Sigmoid colon (tissue), 4 donors: Measurements from ENCODE around the gene UBL7.

Experiments used
- CTCF ChIP-seq, 4 experiments: fragments of 450-650 bp in 3 of 4; fragments of 200-600 bp in 1 of 4; IDR thresholded peaks; one replicate each; pipeline ENCODE4 v1.5.1; 2016 to 2019; ENCODE audit warnings: antibody characterized with exemption in 4 of 4, mild to moderate bottlenecking in 3 of 4, moderate library complexity in 2 of 4
- POLR2A ChIP-seq, 2 donors: fragments of 450-650 bp; IDR thresholded peaks; one replicate each; pipeline ENCODE4 v1.6.1; 2016; ENCODE audit warnings: antibody characterized with exemption in 2 of 2, mild to moderate bottlenecking in 2 of 2, moderate library complexity in 2 of 2
- POLR2AphosphoS5 ChIP-seq, 4 donors: sonication (generic); formaldehyde crosslinking; IDR thresholded peaks; one replicate each; pipeline ENCODE4 v1.6.1; 2017; ENCODE audit warnings: antibody characterized with exemption in 4 of 4

- no peak for TF ChIP-seq CTCF (IDR thresholded peaks at IDR 0.05)
- TF ChIP-seq POLR2AphosphoS5 (IDR thresholded peaks at IDR 0.05): no peak
- TF ChIP-seq POLR2A (IDR thresholded peaks at IDR 0.05): no peak
Observed at GRCh38 chr15:74414081-74414580, 46.8 kb downstream of the UBL7 start.
